ENCODE data around the gene CEND1.
A peak's percentile ranks its signal among the peaks of the same experiment; 100 is the strongest.

CEND1 gene

DNA sequence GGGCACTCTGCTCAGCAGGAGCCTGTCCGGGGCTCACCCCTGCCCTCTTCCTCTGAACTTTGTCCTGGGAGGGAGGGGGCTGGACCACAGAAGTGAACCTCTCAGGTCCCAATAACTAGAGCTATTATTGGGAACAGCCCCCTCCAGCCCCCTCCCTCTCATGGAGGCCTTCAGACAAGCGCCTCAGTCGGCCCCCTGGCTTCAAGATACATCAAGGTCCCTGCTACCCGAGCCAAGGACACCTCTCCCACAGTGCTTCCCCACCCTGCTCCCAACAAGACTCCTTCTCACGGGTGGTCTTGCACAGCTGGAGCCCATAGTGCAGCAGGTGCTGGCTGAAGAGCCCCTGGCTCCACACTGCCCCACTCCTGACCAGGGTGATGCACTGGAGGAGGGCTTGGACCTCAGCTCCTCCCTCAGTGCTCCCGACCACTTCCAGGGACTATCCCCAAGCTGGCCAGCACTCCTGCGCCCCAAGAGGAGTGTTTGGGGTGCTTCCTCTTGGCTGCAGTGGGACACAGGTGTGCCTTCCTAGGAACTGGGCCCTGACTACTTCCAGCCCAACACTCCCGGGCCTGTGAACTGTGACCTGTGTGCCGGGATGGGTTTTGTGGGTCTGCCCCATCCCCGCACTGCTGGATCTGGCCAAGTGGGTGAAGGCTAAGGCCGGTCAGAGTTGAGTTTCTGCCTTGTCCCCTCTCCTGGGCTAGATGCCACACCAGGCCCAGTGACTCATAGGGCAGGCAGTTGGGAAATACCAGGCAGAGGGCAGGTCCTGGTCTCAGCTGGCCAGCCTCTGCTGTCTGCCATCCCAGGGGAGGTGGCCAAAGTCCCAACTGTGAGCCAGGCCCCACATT, 31.0 kb upstream of the CEND1 start:
- peak overlapping the region; percentile 95 for H3K27ac ChIP-seq
- TF ChIP-seq, protein P1, sequence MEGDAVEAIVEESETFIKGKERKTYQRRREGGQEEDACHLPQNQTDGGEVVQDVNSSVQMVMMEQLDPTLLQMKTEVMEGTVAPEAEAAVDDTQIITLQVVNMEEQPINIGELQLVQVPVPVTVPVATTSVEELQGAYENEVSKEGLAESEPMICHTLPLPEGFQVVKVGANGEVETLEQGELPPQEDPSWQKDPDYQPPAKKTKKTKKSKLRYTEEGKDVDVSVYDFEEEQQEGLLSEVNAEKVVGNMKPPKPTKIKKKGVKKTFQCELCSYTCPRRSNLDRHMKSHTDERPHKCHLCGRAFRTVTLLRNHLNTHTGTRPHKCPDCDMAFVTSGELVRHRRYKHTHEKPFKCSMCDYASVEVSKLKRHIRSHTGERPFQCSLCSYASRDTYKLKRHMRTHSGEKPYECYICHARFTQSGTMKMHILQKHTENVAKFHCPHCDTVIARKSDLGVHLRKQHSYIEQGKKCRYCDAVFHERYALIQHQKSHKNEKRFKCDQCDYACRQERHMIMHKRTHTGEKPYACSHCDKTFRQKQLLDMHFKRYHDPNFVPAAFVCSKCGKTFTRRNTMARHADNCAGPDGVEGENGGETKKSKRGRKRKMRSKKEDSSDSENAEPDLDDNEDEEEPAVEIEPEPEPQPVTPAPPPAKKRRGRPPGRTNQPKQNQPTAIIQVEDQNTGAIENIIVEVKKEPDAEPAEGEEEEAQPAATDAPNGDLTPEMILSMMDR (conservative IDR thresholded peaks at IDR 0.05): no peak

DNA sequence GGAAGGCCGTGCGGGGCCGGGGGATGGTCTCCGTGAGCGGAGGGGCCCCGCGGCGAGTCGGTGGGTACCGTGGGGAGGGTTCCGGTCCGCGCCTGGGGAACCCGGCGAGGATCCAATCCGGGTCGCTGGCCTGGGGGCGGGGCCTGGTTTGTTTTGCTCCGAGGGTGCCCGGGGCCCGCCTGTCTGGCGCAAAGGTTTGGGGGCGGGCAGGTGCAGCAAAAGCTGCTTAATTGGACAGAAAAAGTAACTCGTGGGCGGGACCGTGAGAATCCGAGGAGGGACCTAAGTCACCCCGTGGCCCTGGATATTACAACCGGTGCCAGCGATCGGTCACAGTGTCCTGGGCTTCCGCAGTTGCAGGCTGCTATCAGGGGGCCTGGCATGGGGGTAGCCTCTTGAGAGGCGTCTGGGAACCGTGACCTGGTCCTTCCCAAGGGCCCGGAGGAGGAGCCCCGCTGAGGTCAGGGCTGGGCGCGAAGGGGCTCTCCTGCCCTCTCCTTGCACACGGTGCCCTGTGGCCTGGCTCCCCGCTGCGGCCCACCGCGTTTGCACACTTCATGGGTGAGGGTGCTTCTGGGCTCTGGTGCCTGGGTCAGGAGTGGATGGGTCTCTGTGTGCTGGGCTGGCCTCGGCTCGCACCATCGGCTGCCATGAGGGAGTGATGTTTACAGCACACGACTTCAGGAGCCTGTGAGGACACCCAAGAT, 30.2 kb upstream of the CEND1 start:
- TF ChIP-seq, protein P1 (conservative IDR thresholded peaks at IDR 0.05): no peak
- peak overlapping the region; percentile 95 for H3K27ac ChIP-seq

DNA sequence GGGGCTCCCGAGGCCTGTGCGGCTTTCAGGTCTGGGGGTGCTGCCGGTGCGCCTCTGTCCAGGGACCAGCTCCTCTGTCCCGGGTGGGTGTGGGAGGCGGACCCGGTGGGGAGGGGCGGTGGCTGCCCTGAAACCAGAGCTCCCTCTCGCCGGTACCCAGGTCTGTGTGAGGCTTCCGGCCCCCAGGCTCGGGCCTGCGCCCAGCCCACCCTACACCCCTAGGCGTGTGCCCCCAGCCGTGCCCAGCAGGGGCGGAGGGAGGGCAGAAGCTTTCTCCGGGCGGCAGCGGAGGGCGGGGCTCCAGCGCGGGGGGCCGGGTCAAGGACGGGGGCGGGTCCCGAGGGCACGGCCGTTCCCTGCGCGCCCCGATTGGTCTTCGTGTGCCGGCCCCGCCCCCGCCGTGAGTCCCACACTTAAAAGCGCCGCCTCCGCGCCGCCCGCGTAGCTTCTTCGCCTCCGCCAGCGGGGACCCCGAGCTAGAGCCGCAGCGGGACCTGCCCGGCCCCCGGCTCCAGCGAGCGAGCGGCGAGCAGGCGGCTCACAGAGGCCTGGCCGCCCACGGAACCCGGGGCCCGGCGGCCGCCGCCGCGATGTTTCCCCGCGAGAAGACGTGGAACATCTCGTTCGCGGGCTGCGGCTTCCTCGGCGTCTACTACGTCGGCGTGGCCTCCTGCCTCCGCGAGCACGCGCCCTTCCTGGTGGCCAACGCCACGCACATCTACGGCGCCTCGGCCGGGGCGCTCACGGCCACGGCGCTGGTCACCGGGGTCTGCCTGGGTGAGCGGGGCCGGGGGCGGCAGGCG, 29.4 kb upstream of the CEND1 start:
- TF ChIP-seq, protein P1 (conservative IDR thresholded peaks at IDR 0.05): peak; percentile 17; the same call in 1 of the 2 replicates
- peak overlapping the region; percentile 95 for H3K27ac ChIP-seq

DNA sequence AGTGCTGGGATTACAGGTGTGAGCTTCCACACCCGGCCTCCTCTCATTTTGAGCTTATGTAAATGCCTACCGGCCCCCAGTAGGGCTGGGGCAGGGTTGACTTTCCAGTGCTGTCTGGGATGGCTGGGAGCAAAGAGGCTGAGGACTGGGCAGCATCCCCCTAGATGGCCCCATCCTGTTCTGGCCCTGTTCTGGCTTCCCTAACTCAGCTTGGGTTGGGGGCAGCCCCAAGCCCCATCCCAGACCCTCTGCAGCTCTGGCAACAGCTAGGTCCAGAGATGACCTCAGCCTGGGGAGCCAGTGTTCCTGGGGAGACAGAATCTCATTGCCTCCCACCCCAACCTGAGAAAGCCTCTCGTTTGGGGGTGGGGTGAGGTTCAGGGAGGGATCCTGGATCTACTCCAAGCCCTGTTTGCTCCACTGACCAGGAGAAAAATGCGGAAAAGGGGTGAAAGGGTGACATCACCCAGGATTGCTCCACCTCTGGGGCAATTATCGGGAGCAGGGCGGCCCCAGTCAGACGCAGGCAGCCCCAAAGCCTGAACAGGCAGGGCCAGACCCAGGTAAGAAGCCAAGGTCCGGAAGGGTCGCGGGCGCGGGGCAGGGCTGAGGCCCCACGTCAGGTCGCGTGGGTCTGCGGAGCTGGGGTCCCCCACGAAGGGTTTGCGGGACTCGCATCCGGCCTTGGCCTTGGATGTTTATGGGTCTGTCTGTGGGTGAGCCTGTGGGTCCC, 28.7 kb upstream of the CEND1 start, which contains the start of gene PNPLA2:
Gene PNPLA2, plus strand, starts transcription at position 519 of the 733 bp plus-strand sequence. CDS start 805 bp downstream, outside the sequence.
- TF ChIP-seq, protein P1 (conservative IDR thresholded peaks at IDR 0.05): no peak
- H3K27ac ChIP-seq: peak within 1 kb of the TSS; percentile 95

DNA sequence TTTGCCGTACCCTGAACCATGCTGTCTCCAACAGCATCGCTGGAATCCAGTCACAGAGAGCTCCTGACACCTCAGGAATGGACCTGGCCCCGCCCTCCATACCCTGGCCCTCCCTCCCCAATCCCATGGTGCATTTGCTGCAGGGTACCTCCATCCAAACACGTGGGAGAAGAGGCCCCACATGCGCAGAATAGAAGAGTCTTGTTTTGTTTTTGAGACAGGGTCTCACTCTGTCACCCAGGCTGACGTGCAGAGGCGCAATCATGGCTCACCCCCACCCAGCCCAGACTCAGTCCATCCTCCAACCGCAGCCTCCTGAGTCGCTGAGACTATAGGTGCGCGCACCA, 26.5 kb upstream of the CEND1 start:
- no peak overlapping the region for H3K27ac ChIP-seq
- TF ChIP-seq, protein P1 (conservative IDR thresholded peaks at IDR 0.05): no peak

DNA sequence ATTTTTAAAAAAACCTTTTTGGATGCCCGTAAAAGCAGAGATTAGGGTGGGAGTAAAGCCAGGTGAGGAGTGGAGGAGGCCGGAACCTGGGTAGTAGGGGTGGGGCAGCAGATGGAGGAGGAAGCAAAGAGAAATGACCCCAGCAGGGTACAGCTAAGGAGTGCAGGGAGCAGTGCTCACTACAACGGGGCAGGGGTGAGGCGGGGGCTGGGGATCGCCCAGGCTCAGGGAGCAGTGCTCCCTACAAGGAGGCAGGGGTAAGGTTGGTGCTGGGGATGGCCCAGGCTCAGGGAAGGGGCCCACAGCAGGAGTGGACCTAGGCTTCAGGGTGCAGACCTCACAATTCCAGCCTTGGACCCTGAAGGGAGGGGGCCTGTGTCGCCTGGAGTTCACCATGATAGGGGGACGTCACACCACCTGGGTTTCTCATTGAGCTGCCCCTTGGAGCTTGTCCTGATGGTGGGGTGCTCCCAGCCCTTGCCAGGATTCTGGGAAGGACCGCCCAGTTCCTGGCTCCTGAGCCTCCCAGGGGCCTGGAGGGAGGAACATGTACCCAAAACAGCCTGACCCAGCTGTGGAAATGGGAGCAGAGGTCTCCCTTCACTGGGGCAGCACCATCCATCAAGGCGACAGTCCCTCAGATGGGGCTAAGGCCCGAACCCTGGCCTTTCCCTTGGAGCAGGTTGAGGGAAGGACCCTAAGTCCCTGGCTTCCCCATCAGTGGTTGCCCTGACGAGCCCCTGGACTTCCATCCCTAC, 26.0 kb upstream of the CEND1 start:
- TF ChIP-seq, protein P1 (conservative IDR thresholded peaks at IDR 0.05): no peak
- no peak overlapping the region for H3K27ac ChIP-seq
